GM23338 (cell line): Measurements from ENCODE around the gene STING1. TPM values are rescaled to one million over a fixed set of nuclear protein-coding genes. Genes with fewer than 3 reads are reported as not detected.

Experiments
- ATAC-seq: fragments of 200-7000 bp; cut with Tn5 transposase; 3 replicates; pipeline ENCODE4 v1.9.1; 2020
- DNase-seq: peaks from one replicate; pipeline ENCODE4 v3.0.0-alpha.2; 2015; ENCODE audit warnings: low spot score
- H2AFZ ChIP-seq: fragments of 200-600 bp; sonication (generic); 2 replicates; pipeline ENCODE4 v1.8.0; 2016; ENCODE audit warnings: antibody characterized with exemption, mild to moderate bottlenecking, moderate library complexity
- H3F3A ChIP-seq: fragments of 200-600 bp; sonication (generic); replicated peaks from 2 replicates; pipeline ENCODE4 v1.8.0; 2017; ENCODE audit warnings: antibody characterized with exemption, mixed run types, low read depth
- H3K27ac ChIP-seq: fragments of 200-600 bp; sonication (generic); 2 replicates; pipeline ENCODE4 v1.6.1; 2016; ENCODE audit warnings: low read depth
- H3K27me3 ChIP-seq: fragments of 200-600 bp; sonication (generic); 2 replicates; pipeline ENCODE4 v1.8.0; 2016; ENCODE audit warnings: mild to moderate bottlenecking, mixed run types, moderate library complexity; ENCODE audit not compliant: insufficient read depth
- H3K36me3 ChIP-seq: fragments of 200-600 bp; sonication (generic); 2 replicates; pipeline ENCODE4 v1.8.0; 2016; ENCODE audit warnings: mild to moderate bottlenecking; ENCODE audit not compliant: insufficient read depth
- H3K4me1 ChIP-seq: fragments of 200-600 bp; sonication (generic); 2 replicates; pipeline ENCODE4 v1.8.0; 2016; ENCODE audit warnings: mild to moderate bottlenecking, moderate library complexity; ENCODE audit not compliant: insufficient read depth
- H3K4me2 ChIP-seq: fragments of 200-600 bp; sonication (generic); 2 replicates; pipeline ENCODE4 v1.7.1; 2017; ENCODE audit warnings: mixed run types
- H3K4me3 ChIP-seq: fragments of 200-600 bp; sonication (generic); 2 replicates; pipeline ENCODE4 v1.6.1; 2016; ENCODE audit warnings: mixed run types
- H3K79me2 ChIP-seq: fragments of 200-600 bp; sonication (generic); replicated peaks from 2 replicates; pipeline ENCODE4 v1.8.0; 2017; ENCODE audit warnings: mild to moderate bottlenecking; ENCODE audit not compliant: insufficient read depth
- H3K9me2 ChIP-seq: fragments of 200-600 bp; sonication (generic); 2 replicates; pipeline ENCODE4 v1.8.0; 2017; ENCODE audit not compliant: insufficient read depth
- H4K20me1 ChIP-seq: fragments of 200-600 bp; sonication (generic); replicated peaks from 2 replicates; pipeline ENCODE4 v1.8.0; 2017; ENCODE audit warnings: mild to moderate bottlenecking; ENCODE audit not compliant: insufficient read depth
- H3K27ac Mint-ChIP-seq: 2 replicates; pipeline ENCODE4 v1.8.0; 2020; ENCODE audit warnings: inconsistent platforms, mild to moderate bottlenecking, moderate library complexity, mixed read lengths
- H3K27me3 Mint-ChIP-seq: 3 replicates; pipeline ENCODE4 v1.8.0; 2022; ENCODE audit warnings: low read depth, mild to moderate bottlenecking, moderate library complexity, mixed read lengths, inconsistent platforms; ENCODE audit not compliant: insufficient read depth, poor library complexity
- H3K36me3 Mint-ChIP-seq: 3 replicates; pipeline ENCODE4 v1.8.0; 2021; ENCODE audit warnings: low read depth, mild to moderate bottlenecking, inconsistent platforms, moderate library complexity, mixed read lengths
- H3K4me1 Mint-ChIP-seq: 3 replicates; pipeline ENCODE4 v1.8.0; 2020; ENCODE audit warnings: mild to moderate bottlenecking, inconsistent platforms, mixed read lengths
- H3K4me3 Mint-ChIP-seq: 3 replicates; pipeline ENCODE4 v1.8.0; 2021; ENCODE audit warnings: moderate library complexity, mild to moderate bottlenecking, inconsistent platforms, mixed read lengths
- H3K9me3 Mint-ChIP-seq: 3 replicates; pipeline ENCODE4 v1.8.0; 2020; ENCODE audit warnings: moderate library complexity, mild to moderate bottlenecking, inconsistent platforms, mixed read lengths
- CREB1 ChIP-seq: fragments of 250-450 bp; sonication (Bioruptor Pico); IDR thresholded peaks from 2 replicates; pipeline ENCODE4 v1.5.0; 2020; ENCODE audit warnings: low read depth, mild to moderate bottlenecking, moderate library complexity
- EZH2 ChIP-seq: fragments of 200-600 bp; sonication (generic); IDR thresholded peaks from one replicate; pipeline ENCODE4 v1.8.0; 2017; ENCODE audit warnings: antibody characterized with exemption, mild to moderate bottlenecking, low read depth; ENCODE audit not compliant: unreplicated experiment
- NANOG ChIP-seq: IDR thresholded peaks from 2 replicates; pipeline ENCODE4 v1.6.1; 2016; ENCODE audit warnings: antibody characterized with exemption, borderline replicate concordance
- POLR2AphosphoS5 ChIP-seq: IDR thresholded peaks from 2 replicates; pipeline ENCODE4 v1.6.1; 2016; ENCODE audit warnings: antibody characterized with exemption, low read depth
- ZNF114 ChIP-seq: fragments of 250-450 bp; sonication (Bioruptor Pico); IDR thresholded peaks from 2 replicates; pipeline ENCODE4 v1.5.0; 2020; ENCODE audit warnings: mild to moderate bottlenecking, moderate library complexity
- ZNF331 ChIP-seq: fragments of 250-450 bp; sonication (Bioruptor Pico); IDR thresholded peaks from 2 replicates; pipeline ENCODE4 v1.5.0; 2020; ENCODE audit warnings: low read depth, mild to moderate bottlenecking, moderate library complexity
- polyA plus RNA-seq: library from polyadenylated mRNA; unstranded; fragments of >200 nt; fragmentation: Nextera tagmentation; extraction: Ambion mirVana; gene quantifications from 2 replicates; pipeline ENCODE4 v1.2.1, GENCODE V29; 2016
- total RNA-seq: library from RNA; depleted of rRNA; stranded (reverse); fragments of >200 nt; shearing (Covaris generic); gene quantifications from 2 replicates; pipeline ENCODE4 v1.2.3, GENCODE V29; 2014
- TF ChIP-seq, protein P1 (sequence below): IDR thresholded peaks from one replicate; pipeline ENCODE4 v1.6.1; 2018; ENCODE audit warnings: antibody characterized with exemption; ENCODE audit not compliant: unreplicated experiment
- TF ChIP-seq, protein P2 (sequence below): fragments of 250-450 bp; sonication (Bioruptor Pico); IDR thresholded peaks from 2 replicates; pipeline ENCODE4 v1.5.0; 2020; ENCODE audit warnings: mild to moderate bottlenecking, moderate library complexity
- TF ChIP-seq, protein P3 (sequence below): IDR thresholded peaks from 2 replicates; pipeline ENCODE4 v1.6.1; 2016; ENCODE audit warnings: antibody characterized with exemption

STING1 gene
- total and polyA plus RNA-seq, 2 experiments from 2014 or later: 0.66 TPM; not detected in 1

DNA sequence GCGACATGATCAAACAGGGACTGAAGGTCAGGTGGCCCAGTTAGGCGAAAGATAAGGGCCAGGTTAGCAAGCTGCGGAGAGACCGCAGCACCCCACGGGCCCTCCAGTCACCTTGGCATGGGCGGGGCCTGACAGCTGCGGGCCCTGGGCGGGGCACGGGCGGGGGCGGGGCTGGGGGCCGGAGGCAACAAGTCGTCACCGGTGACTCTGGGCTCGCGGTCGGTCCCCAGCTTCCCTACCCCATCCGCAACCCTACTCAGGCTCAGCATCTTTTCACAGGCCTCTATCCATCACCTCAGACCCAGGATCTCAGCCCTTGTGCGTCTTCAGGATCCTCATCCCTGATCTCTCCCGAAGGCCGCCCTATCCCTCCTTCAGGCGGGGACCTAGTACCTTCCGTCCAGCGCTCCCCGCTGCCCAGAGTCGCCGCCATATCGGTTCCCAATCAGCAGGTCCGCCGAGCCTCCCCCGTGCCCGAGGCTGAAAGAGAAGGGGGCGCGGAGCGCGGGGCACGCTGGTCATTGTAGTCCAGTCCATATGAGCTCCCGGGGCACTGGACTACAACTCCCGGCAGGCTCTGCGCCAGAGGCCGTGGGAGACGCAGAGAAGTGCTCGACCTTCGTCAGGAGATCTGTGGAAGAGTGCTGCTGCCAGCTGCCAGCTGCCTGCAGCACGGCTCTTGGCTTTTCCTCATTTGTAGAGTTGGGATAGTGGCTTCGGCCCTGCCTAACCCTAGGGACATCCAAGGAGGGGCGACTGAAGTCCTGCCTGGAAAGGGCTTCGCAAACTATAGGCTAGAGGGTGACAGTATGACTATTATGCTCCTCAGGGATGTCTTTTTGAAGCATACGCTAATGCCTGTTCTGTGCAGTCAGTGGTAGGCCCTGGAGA, 43.3 kb downstream of the STING1 start, which contains the start of gene DNAJC18 (continued):
- TF ChIP-seq, protein P1, sequence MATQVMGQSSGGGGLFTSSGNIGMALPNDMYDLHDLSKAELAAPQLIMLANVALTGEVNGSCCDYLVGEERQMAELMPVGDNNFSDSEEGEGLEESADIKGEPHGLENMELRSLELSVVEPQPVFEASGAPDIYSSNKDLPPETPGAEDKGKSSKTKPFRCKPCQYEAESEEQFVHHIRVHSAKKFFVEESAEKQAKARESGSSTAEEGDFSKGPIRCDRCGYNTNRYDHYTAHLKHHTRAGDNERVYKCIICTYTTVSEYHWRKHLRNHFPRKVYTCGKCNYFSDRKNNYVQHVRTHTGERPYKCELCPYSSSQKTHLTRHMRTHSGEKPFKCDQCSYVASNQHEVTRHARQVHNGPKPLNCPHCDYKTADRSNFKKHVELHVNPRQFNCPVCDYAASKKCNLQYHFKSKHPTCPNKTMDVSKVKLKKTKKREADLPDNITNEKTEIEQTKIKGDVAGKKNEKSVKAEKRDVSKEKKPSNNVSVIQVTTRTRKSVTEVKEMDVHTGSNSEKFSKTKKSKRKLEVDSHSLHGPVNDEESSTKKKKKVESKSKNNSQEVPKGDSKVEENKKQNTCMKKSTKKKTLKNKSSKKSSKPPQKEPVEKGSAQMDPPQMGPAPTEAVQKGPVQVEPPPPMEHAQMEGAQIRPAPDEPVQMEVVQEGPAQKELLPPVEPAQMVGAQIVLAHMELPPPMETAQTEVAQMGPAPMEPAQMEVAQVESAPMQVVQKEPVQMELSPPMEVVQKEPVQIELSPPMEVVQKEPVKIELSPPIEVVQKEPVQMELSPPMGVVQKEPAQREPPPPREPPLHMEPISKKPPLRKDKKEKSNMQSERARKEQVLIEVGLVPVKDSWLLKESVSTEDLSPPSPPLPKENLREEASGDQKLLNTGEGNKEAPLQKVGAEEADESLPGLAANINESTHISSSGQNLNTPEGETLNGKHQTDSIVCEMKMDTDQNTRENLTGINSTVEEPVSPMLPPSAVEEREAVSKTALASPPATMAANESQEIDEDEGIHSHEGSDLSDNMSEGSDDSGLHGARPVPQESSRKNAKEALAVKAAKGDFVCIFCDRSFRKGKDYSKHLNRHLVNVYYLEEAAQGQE: no peak
- no peak for TF ChIP-seq ZNF114 (CRISPR knock-in tag)

DNA sequence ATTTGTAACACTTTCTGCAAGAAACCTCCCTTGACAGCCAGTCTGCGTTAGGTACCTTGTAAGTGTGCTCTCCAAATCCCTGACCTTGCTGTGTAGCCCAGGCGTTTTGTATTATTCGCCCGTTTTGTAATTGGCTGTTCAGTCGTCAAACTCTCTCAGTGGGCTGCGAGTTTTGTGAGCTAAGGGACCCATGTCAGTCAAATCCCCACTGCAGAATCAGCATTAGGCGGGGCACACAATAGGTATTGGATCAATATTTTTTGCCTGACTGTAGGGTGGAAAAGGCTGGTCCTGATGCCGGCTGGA, 43.9 kb downstream of the STING1 start:
- H3K36me3 Mint-ChIP-seq: peaks cover 12% of the 10 kb centered on the region; the same call in 2 of the 3 replicates
- Histone ChIP-seq H3F3A (0 out of 2 replicates have a peak, but pooled peaks cover 10% of the 10 kb centered on the region), H3K4me3 (peak overlapping the region; percentile 89), H3K27me3 (no peaks in the 10 kb centered on the region), H3K27ac (no peak overlapping the region; the same call in 1 of the 2 replicates), H3K4me1 (peaks cover 15% of the 10 kb centered on the region), H2AFZ (0 out of 2 replicates have a peak overlapping the region, but pooled peaks have one; percentile 3), H3K9me2 (no peaks in the 10 kb centered on the region), H3K4me2 (peak overlapping the region; percentile 91), H3K36me3 (peaks cover 10% of the 10 kb centered on the region), H4K20me1 (no peaks in the 10 kb centered on the region), H3K79me2 (no peaks in the 10 kb centered on the region)
- no peak overlapping the region for H3K27ac Mint-ChIP-seq
- peak overlapping the region; percentile 96 for H3K4me3 Mint-ChIP-seq
- no peak for DNase-seq
- ATAC-seq: no peak
- peaks cover 6% of the 10 kb centered on the region for H3K27me3 Mint-ChIP-seq
- H3K9me3 Mint-ChIP-seq: no peaks in the 10 kb centered on the region
- peaks cover 14% of the 10 kb centered on the region for H3K4me1 Mint-ChIP-seq
- no peak for TF ChIP-seq CREB1 (CRISPR knock-in tag)
- no peak for TF ChIP-seq POLR2AphosphoS5
- TF ChIP-seq, protein P2, sequence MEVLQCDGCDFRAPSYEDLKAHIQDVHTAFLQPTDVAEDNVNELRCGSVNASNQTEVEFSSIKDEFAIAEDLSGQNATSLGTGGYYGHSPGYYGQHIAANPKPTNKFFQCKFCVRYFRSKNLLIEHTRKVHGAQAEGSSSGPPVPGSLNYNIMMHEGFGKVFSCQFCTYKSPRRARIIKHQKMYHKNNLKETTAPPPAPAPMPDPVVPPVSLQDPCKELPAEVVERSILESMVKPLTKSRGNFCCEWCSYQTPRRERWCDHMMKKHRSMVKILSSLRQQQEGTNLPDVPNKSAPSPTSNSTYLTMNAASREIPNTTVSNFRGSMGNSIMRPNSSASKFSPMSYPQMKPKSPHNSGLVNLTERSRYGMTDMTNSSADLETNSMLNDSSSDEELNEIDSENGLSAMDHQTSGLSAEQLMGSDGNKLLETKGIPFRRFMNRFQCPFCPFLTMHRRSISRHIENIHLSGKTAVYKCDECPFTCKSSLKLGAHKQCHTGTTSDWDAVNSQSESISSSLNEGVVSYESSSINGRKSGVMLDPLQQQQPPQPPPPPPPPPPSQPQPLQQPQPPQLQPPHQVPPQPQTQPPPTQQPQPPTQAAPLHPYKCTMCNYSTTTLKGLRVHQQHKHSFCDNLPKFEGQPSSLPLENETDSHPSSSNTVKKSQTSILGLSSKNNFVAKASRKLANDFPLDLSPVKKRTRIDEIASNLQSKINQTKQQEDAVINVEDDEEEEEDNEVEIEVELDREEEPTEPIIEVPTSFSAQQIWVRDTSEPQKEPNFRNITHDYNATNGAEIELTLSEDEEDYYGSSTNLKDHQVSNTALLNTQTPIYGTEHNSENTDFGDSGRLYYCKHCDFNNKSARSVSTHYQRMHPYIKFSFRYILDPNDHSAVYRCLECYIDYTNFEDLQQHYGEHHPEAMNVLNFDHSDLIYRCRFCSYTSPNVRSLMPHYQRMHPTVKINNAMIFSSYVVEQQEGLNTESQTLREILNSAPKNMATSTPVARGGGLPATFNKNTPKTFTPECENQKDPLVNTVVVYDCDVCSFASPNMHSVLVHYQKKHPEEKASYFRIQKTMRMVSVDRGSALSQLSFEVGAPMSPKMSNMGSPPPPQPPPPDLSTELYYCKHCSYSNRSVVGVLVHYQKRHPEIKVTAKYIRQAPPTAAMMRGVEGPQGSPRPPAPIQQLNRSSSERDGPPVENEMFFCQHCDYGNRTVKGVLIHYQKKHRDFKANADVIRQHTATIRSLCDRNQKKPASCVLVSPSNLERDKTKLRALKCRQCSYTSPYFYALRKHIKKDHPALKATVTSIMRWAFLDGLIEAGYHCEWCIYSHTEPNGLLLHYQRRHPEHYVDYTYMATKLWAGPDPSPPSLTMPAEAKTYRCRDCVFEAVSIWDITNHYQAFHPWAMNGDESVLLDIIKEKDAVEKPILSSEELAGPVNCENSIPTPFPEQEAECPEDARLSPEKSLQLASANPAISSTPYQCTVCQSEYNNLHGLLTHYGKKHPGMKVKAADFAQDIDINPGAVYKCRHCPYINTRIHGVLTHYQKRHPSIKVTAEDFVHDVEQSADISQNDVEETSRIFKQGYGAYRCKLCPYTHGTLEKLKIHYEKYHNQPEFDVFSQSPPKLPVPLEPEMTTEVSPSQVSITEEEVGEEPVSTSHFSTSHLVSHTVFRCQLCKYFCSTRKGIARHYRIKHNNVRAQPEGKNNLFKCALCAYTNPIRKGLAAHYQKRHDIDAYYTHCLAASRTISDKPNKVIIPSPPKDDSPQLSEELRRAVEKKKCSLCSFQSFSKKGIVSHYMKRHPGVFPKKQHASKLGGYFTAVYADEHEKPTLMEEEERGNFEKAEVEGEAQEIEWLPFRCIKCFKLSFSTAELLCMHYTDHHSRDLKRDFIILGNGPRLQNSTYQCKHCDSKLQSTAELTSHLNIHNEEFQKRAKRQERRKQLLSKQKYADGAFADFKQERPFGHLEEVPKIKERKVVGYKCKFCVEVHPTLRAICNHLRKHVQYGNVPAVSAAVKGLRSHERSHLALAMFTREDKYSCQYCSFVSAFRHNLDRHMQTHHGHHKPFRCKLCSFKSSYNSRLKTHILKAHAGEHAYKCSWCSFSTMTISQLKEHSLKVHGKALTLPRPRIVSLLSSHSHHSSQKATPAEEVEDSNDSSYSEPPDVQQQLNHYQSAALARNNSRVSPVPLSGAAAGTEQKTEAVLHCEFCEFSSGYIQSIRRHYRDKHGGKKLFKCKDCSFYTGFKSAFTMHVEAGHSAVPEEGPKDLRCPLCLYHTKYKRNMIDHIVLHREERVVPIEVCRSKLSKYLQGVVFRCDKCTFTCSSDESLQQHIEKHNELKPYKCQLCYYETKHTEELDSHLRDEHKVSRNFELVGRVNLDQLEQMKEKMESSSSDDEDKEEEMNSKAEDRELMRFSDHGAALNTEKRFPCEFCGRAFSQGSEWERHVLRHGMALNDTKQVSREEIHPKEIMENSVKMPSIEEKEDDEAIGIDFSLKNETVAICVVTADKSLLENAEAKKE (CRISPR knock-in tag): no peak
- no peak for TF ChIP-seq NANOG
- no peak for TF ChIP-seq ZNF114 (CRISPR knock-in tag)
- TF ChIP-seq, protein P1: no peak
- TF ChIP-seq ZNF331 (CRISPR knock-in tag): no peak
- TF ChIP-seq EZH2: no peak
- TF ChIP-seq, protein P3, sequence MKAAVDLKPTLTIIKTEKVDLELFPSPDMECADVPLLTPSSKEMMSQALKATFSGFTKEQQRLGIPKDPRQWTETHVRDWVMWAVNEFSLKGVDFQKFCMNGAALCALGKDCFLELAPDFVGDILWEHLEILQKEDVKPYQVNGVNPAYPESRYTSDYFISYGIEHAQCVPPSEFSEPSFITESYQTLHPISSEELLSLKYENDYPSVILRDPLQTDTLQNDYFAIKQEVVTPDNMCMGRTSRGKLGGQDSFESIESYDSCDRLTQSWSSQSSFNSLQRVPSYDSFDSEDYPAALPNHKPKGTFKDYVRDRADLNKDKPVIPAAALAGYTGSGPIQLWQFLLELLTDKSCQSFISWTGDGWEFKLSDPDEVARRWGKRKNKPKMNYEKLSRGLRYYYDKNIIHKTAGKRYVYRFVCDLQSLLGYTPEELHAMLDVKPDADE: no peak
